Stimulated activated CD8-positive, alpha-beta memory T cell treated with anti-CD3 and anti-CD28 coated beads, Interleukin-12 subunit alpha, Interleukin-12 subunit beta, amount 100 ng/mL, for 4 hours (primary cell): Measurements from ENCODE around the gene GMPPB.
"Not testable (repeated sequence)": the region's sequence is repeated elsewhere in the genome, so short reads cannot be mapped to it uniquely, and the experiment has no call there.

Source experiments
- DNase-seq: peaks from one replicate; pipeline ENCODE4 v3.0.0-alpha.2; 2020; ENCODE audit warnings: low read depth

The GMPPB gene

DNA sequence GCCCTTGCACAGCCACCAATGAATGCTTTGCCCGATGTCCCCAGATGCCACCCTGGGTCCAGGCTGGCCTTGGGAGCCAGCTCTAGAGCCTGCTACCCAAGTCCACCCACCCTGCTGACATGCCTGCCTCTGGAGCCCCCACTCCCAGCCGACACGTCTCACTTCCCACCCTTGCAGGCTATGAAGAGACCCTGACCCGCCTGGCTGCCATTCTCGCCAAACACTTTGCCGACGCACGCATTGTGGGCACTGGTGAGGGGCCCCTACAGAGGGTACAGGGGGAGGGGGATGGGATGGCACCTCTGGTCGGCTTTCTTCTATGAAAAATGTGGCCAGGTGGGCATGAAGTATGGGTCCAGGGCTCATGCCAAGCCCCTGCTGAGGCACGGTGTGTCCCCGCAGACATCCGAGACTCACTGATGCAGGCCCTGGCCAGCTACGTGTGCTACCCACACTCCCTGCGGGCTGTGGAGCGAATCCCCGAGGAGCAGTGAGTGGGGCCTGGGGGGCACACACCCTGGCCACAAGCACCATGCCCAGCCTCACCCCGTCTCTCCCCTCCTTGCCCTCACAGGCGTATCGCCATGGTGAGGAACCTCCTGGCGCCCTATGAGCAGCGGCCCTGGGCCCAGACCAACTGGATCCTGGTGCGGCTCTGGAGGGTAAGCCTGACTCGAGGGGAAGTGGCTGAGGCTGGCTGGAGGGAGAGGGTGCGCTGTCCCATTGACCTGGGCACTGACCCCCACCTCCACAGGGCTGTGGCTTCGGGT is 10.2 kb downstream of the GMPPB start:
- no peak for DNase-seq

DNA sequence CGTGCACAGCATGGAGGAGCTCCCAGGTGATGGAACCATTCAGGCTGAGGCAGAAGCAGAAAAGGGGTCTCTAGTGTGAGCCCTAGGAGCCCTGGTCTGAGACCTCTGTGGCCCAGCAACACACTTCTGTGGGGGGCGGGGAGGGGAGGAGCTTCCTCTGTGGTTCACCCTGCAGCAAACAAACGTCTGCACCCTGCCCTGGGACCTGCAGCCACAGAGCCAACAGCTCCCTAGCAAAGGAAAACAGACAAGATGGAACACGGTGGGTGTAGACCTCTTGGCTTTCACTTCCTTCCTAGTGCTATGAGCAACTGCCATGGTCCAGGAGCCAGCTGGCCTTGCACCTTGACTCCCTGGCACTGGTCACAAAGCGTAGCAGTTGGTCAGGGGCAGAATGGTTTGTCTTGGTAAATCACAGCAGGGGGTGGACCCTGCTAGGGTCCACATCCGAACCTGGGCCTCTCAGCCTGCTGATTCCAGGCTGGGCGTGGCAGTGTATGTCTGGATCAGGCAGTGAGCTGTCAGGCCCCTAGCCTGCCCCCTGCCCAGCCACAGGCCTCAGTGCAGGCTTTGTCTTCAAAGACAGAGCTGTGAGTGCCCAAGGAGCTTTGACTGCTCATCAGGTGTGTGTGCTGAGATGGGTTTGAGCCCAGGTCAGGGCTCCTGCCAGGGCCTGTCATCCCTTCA is 11.0 kb downstream of the GMPPB start:
- no peak for DNase-seq

DNA sequence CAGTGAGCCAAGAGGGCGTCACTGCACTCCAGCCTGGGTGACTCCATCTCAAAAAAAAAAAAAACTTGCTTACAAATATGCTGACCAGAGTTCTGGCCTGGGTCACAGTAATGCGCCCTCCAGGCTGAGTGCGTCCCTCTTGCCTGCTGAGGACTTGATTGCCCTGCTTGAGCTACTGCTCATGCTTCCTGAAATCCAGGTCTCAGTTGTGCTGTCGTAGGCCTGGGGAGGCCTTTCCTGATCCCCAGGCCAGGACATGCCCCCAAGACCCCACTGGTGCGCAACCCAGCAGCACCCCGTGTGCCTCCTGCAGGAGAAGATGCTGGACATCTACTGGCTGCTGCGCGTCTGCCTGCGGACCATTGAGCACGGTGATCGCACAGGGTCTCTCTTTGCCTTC is 11.6 kb downstream of the GMPPB start:
- no peak for DNase-seq

DNA sequence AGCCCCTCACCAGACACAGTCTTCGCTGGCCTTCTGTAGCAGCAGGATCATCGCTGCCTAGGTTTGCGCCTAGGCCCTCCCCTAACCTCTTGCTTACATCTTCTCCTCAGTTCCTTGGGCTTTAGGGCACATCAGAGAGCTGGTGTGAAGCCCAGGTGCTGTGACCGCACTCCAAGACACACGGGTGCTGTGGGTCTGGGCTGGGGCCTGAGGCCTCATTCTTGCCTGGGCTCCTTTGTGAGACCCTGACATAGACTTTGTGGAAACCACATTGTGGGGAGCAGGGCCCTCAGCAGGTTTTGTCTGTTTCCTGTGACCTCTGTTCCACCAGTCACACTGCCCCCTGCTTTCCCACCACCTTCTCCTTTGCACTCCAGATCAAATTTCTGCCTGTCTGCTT is 12.3 kb downstream of the GMPPB start:
- DNase-seq: no peak

DNA sequence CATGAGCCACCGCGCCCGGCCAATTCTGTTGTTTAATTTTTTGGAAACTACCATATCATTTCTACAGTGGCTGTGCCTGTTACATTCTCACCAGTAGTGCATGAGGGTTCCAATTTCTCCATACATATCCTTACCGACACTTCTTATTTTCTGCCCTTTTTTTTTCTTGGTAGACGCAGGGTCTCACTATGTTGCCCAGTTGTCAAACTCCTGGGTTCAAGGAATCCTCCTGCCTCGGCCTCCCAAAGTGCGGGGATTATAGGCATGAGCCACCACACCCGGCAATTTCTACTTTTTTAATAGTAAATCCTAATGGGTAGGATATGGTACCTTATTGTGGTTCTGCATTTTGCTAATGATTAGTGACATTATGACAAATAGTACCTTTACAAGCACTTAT is 13.9 kb downstream of the GMPPB start:
- no peak for DNase-seq

DNA sequence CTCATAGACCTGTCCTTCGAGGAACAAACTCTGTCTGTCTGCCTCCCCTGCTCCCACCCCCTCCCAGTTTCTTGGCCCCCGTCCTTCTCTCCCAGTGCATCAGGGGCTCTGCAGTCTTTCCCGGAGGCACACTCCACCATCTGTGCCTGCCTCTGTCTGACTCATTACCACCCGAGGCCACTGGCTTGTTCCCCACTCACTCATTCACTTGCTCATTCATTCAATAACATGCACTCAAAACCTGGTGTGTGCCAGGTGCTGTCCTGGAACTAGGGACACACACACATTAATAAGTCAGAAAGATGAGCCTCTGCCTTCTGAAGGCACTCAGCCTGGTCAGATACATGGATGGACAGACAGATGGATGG is 16.7 kb downstream of the GMPPB start:
- DNase-seq: no peak

DNA sequence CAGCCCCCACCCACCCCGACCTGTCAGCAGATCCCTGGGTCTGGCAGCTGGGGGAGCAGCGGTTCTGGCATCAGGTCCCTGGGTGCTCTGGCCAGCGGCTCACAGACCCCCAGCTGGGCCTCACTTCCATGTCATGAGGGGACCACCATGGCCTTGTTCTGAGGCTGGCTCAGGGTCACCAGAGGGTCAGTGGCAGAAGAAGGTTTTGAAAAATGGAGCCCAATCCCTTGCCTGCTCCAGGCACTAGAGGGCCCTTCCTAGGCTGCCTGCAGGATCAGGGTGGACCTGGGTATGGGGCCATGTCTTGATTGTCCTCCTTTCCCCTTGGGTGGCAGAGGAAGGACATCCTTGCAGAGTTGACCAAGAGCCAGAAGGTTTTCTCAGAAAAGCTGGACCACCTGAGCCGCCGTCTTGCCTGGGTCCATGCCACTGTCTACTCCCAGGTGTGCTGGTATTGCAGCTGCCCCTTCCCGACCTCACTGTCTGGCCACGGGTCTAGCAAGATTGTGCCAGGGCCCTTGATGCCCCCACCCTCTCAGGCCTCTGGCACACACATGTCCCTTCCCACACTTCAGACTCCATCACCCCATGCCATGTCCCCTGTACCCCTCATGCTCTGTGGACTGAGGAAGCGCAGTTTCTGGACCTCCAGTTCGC is 17.2 kb downstream of the GMPPB start:
- DNase-seq: no peak

DNA sequence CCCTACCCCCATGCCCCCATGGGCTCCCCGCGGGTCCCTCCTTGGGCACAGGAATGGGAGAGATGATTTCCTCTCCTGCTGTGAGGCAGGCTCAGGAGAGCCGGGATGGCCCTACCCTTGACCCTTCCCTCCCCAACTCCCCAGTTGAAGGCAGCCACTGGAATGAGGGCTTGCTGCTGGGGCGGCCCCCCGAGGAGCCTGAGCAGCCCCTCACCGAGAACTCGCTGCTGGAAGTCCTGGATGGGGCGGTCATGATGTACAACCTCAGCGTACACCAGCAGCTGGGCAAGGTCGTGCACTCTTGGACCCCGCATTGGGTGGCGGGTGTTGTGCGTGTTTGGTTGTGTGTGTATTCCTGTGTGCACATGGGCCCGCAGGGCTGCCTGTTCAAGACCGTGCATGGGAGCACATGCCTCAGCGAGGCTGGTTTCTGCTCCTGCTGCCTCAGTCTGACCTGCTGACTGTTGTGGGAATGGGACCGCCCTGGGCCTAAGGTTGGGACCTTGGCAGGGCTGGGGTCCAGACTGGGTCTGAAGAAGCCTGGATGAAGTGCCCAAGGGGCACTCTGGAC is 18.3 kb downstream of the GMPPB start:
- DNase-seq: no peak

DNA sequence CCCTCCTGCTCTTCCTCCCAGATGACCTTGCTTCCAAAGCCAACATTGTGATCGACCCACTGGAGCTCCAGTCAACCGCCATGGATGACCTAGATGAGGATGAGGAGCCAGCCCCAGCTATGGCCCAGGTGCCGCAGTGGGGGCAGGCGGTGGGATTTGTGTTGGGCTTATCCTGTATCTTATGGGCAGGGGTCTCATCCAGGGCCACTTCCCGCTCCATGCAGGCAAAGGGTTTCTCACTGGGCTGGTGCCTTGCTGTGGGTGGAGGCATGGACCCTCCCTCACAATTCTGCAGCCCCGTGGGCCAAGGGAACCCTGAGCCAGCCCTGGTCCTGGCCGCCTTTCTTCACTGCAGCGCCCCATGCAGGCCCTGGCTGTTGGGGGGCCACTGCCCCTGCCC is 19.1 kb downstream of the GMPPB start:
- DNase-seq: no peak

DNA sequence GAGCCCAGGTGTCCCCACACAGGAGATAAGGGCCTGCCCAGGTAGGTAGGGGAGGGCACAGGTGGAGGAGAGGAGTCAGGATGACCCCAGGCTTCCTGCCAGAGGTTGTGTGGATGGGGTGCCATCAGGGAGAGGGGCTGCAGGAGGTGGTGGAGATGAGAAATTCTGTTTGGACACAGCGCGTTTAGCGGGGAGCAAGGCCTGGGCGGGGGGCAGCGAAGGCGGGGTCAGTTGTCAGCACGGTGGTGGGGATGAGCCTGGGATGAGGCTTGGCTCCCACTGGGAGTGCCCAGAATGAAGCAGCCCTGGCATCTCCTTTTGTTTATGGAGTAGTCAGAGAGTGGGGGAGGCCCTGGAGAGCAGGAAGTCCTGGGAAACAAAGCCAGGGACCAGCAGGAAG is 19.8 kb downstream of the GMPPB start:
- DNase-seq: no peak

DNA sequence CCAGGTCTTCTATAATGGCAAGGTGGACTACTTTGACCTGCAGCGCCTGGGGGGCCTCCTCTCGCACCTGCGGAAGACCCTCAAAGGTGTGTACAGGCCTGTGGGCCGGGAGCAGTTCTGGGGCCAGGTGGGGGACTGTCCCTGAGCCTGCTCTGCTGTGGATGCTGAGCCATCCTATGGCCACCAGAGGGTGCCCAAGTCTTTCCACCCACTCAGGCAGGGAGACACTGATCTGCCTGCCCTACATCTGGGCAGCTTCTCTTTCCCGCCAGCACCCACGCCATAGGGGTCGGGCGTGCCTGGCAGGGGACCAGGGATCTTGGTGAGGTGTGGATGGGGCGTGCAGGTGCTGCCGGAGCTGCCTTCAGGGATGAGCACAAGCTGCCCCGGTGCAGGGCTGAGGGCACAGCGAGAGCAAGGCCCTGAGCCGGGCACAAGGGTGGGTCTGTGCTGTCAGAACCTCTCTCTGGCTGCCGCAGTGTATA is 20.3 kb downstream of the GMPPB start:
- no peak for DNase-seq

DNA sequence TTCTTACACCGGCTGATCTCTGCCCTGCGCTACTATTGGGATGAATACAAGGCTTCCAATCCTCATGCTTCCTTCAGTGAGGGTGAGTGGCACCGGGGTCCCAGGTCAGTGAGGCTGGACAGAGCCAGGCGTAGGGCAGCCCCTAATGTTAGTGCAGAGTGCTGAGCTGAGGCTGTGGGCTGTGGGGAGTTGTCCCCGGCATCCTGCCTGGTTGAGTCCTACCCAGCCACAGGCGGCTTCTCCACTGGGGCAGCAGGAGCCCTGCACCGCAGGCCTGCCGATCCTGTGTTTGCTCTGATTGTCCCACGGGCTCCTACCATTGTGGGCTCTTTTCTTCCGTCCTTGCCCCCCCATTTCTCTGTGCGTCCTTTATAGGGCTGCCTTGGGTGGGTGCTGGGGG is 21.1 kb downstream of the GMPPB start:
- no peak for DNase-seq

DNA sequence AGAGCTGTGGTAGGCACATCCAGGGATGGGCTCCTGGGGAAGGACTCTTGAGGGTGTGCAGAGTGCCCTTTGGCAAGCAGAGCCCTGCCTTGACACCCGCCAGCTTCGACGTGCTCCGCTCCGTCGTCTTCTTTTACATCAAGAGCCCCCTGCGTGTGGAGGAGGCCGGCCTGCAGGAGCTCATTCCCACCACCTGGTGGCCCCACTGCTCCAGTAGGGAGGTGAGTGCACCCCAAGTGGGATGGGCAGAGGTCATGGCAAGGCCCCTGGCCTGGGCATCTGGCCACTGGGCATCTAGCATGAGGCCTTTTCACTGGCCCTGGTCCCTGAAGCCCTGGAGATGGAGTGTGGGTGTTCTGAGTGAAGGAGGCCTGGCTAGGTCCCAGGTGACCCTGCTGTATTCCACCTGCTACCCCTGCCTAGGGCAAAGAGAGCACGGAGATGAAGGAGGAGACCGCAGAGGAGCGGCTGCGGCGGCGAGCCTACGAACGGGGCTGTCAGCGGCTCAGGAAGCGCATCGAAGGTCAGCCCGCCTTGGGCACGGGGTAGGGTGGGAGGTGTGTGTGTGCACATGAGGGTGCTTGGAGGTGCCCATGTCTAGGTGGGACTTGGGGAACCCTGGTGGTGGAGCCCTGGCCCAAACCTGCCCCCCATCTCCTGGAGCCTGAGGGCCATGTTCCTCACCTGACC is 22.2 kb downstream of the GMPPB start:
- no peak for DNase-seq

DNA sequence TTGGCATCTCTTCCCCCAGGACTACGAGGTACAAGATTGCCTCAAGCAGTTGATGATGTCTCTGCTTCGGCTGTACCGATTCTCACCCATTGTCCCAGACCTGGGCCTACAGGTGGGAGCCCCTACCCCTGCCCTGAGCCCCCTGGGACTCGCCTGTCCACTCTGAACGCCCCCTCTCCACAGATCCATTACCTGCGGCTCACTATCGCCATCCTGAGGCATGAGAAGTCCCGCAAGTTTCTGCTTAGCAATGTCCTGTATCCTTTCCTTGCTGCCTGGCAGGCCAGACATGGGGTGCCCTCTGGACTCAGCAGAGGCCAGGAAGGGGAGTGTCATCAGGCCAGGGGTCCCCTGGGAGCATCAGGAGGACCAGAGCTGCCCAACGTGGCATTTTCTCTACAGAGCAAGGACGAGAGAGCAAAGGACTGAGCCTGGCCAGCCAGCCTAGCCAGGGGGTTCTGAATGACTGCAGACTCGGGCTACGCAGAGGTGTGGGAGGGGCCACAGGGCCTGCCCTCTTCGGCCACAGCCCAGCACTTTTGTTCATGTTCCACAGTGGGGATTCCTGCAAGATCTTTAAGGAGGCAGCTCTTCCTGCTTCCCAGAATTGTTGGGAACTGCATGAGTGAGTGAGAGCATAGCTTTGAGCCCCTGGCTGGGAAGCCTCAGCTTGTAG is 23.2 kb downstream of the GMPPB start:
- no peak for DNase-seq

DNA sequence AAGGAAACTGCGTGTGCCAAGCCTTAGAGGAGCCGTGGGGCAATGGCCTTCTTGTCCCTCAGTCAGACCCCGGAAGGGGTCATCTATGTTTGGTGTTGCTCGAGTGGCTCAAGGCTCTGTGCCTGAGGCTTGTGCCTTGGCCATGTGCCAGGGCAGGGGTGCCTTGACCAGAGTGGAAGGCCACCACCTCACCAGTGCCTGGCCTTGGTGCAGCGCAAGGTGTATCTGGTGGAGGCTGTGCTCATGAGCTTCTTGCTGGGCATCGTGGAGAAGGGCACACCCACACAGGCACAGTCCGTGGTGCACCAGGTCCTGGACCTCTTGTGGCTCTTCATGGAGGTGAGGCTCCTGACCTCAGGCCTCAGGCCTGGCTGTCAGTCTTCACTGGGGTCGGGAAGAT is 23.7 kb downstream of the GMPPB start:
- no peak for DNase-seq

DNA sequence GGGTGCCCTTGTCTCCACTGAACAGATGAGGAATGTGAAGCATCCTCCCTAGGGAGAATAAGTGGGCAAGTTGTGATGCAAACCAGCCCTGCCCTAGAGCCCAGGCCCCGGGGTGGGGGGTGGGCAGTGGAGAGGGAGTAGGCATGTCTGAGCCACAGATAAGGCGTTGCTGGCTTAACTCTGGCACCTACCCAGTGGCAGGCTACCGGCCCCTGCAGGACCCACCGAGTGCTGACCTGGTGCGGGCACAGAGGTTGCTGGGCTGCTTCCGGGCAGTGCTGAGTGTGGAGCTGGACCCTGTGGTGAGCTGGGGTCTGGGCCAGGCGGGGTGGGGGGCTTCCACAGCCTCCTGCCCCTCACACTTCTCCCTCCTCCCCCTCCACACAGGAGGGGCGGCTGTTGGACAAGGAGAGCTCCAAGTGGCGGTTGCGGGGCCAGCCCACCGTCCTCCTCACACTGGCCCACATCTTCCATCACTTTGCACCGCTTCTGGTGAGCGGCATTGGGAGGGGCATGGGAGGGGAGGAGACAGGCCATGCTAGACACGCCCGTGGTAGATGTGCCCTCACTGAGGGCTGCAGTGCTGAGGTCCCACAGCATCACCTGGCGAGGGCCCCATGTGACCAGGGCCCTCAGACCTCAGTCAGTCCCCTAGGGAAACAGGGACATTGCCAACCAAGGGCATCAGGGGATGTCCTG is 24.3 kb downstream of the GMPPB start:
- no peak for DNase-seq

DNA sequence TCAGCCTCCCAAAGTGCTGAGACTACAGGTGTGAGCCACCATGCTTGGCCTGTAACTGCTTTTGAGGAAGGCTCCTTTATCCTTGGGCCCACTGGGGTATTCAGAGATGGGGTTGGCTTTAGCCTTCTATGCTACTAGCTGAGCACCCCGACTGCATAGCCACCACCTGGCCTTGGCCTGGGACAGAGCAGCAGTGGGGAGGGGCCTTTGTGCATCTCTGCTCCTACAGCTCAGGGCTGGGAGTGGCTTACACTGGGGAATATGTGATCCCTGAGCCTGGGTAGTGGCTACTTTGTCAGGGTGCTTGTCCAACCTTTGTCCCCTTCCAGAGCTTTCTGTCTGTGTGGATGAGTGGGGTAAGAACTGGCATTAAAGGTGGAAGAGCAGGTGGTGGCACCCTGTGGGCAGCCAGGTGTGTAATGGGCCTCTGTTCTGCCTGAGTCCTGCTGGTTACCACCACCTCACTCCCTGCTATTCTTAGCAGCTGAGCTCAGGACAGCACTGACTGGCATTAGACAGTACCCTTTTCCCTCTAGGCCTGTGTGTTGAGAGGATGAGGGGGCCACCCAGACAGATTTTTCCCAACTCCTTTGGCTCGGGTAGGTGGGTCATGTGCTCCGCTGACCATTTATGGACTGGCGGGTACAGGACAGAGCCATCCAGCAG is 28.3 kb downstream of the GMPPB start:
- DNase-seq: not testable (repeated sequence)

DNA sequence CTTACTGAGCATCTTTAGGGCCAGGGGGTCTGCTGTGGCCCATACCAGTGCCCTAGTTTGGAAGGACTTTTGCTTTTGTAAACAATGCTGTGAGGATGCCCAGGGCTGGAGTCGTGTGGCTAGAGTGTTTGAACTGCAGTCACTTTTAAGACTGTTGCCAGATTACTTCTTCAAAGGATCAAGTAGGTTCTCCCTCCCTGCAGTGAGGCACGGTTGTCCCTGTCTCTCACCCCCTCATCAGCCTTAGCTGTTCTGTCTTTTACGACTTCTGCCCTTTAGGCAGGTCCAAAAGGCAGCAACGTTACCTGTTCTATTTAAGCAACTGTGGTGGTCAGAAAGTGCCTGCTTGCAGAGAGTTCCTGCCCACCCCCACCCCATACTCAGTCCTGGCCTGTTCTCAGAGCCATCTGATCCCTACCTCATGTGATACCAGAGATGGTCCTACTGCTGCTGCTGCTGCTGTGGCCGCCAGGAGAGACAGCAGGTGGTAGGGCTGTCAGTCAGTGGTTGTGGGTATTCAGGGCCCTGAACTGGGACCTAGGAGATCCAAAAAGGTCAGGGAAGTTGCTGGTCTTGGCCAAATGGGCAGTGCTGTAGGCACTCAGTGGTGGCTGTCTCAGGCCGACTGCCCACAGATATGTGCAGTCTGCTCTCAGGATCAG is 29.2 kb downstream of the GMPPB start:
- DNase-seq: not testable (repeated sequence)

DNA sequence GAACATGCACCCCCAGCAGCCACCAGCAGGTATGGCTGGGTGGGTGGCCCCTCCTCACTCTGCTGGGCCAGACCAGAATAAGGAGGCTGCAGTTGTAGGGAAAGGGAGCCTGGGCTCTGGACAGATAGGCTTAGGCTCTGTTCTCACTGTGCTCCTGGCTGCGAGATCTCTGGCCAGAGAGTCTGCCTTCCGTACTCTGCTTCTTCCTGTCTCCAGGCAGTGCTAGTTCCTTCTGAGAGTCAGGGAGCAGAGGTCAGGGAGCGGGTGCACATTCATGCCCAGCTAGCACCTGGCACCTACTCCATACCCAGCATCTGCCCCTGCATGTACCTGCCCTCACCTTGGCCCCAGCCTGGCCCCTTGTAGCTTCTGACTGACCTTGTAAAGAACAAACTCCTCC is 32.3 kb downstream of the GMPPB start:
- DNase-seq: not testable (repeated sequence)

DNA sequence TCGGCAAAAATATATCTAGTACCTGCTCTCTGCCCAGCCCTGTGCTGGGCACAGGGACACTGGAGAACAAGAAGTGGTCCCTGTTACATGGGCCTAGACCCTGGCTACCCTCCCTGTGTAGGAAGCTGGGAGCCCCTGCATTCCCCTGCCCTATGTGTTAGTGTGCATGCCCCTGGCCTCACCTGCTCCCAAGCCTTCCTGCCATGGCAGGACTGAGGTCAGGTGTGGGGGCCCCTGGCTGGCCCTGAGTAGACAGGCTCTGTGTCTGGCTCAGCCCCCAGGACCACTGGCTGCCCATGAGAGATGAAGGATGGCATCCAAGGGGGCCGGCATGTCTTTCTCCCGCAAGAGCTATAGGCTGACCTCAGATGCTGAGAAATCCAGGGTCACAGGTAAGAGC is 32.9 kb downstream of the GMPPB start:
- DNase-seq: not testable (repeated sequence)
